CD4-positive, CD25-positive, alpha-beta regulatory T cell (primary cell): Measurements from ENCODE around the gene PSMA7. TPM values are rescaled to one million over a fixed set of nuclear protein-coding genes. Genes with fewer than 3 reads are reported as not detected.

Source experiments
- ATAC-seq, 2 donors: fragments of 150-1000 bp; cut with Tn5 transposase; one replicate each; pipeline ENCODE4 v1.10.0; 2021; ENCODE audit warnings: low read depth in 2 of 2, moderate number of reproducible peaks in 2 of 2, moderate library complexity in 1 of 2
- DNase-seq, 3 donors: peaks; one replicate each; pipeline versions ENCODE4 v3.0.0 to v3.0.0-alpha.2; 2012 to 2022; ENCODE audit warnings: mixed read lengths in 1 of 3
- H3K27ac ChIP-seq: one replicate; pipeline ENCODE4 v1.7.0; 2013; ENCODE audit warnings: mild to moderate bottlenecking, low read length; ENCODE audit not compliant: insufficient read depth, poor library complexity, severe bottlenecking
- H3K27me3 ChIP-seq: one replicate; pipeline ENCODE4 v1.7.0; 2013; ENCODE audit warnings: low read length; ENCODE audit not compliant: control insufficient read depth, insufficient read depth
- H3K36me3 ChIP-seq: one replicate; pipeline ENCODE4 v1.7.0; 2013; ENCODE audit warnings: mild to moderate bottlenecking, low read length, moderate library complexity; ENCODE audit not compliant: control insufficient read depth, insufficient read depth
- H3K4me1 ChIP-seq: 2 replicates; pipeline ENCODE4 v1.7.0; 2013; ENCODE audit warnings: mild to moderate bottlenecking, low read length; ENCODE audit not compliant: insufficient read depth, control insufficient read depth, poor library complexity, severe bottlenecking
- H3K4me3 ChIP-seq: one replicate; pipeline ENCODE4 v1.7.0; 2013; ENCODE audit warnings: low read depth, mild to moderate bottlenecking, low read length, moderate library complexity
- H3K9me3 ChIP-seq, 2 experiments: 1 replicate in 1 of 2; 2 replicates in 1 of 2; pipeline ENCODE4 v1.7.0; 2013; ENCODE audit warnings: low read length in 2 of 2, mild to moderate bottlenecking in 1 of 2, moderate library complexity in 1 of 2; ENCODE audit not compliant: control insufficient read depth in 2 of 2
- H3K27ac Mint-ChIP-seq, 3 donors: one replicate each; pipeline ENCODE4 v1.8.0; 2020 to 2022; ENCODE audit warnings: mild to moderate bottlenecking in 3 of 3, mixed read lengths in 3 of 3, moderate library complexity in 2 of 3
- H3K27me3 Mint-ChIP-seq: one replicate; pipeline ENCODE4 v1.8.0; 2022; ENCODE audit warnings: mild to moderate bottlenecking, mixed read lengths
- H3K36me3 Mint-ChIP-seq: one replicate; pipeline ENCODE4 v1.8.0; 2020; ENCODE audit warnings: mixed read lengths
- H3K4me1 Mint-ChIP-seq, 4 donors: one replicate each; pipeline ENCODE4 v1.8.0; 2020 to 2022; ENCODE audit warnings: mixed read lengths in 4 of 4, mild to moderate bottlenecking in 1 of 4
- H3K4me3 Mint-ChIP-seq, 4 donors: one replicate each; pipeline ENCODE4 v1.8.0; 2020 to 2022; ENCODE audit warnings: mild to moderate bottlenecking in 4 of 4, mixed read lengths in 4 of 4, moderate library complexity in 3 of 4
- H3K9me3 Mint-ChIP-seq, 7 donors: one replicate each; pipeline ENCODE4 v1.8.0; 2020 to 2022; ENCODE audit warnings: mixed read lengths in 7 of 7, mild to moderate bottlenecking in 3 of 7, moderate library complexity in 2 of 7
- polyA plus RNA-seq, 4 donors: library from polyadenylated mRNA; unstranded; fragments of 300-500 nt; fragmentation: Illumina TruSeq; gene quantifications; one replicate each; pipeline ENCODE4 v1.2.3, GENCODE V29; 2021
- total RNA-seq: library from RNA; stranded (reverse); gene quantifications from one replicate; pipeline ENCODE4 v1.2.3, GENCODE V29; 2022

Gene PSMA7
- total and polyA plus RNA-seq, 5 donors from 2014 or later, result 172 to 670 (median 553) TPM

DNA sequence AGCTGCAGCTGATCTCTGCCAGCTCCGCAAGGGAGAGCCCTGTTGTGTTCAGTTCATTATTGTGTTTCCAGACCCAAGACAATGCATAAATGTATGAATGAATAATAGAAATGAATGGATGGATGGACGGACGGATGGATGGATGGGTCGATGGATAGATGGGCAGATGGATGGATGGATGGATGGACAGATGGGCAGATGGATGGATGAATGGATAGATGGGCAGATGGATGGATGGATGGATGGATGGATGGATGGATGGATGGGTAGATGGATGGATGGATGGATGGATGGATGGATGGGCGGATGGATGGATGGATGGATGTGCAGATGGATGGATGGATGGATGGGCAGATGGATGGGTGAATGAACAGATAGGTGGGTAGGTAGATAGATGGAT lies 37.6 kb downstream of the PSMA7 start:
- Histone ChIP-seq H3K36me3 (no peaks in the 10 kb centered on the region), H3K4me3 (no peak overlapping the region), H3K9me3 (peaks cover 29 to 93% of the 10 kb centered on the region in 2 experiments), H3K27ac (no peak overlapping the region), H3K4me1 (no peaks in the 10 kb centered on the region), H3K27me3 (no peaks in the 10 kb centered on the region)
- no peak for ATAC-seq
- no peak overlapping the region for H3K4me3 Mint-ChIP-seq
- peaks cover 17% of the 10 kb centered on the region for H3K36me3 Mint-ChIP-seq
- H3K9me3 Mint-ChIP-seq, result peaks cover 0 to 74% (median 24%) of the 10 kb centered on the region in 7 donors
- H3K4me1 Mint-ChIP-seq, result no peaks in the 10 kb centered on the region
- no peak overlapping the region for H3K27ac Mint-ChIP-seq
- H3K27me3 Mint-ChIP-seq, result no peaks in the 10 kb centered on the region
- no peak for DNase-seq

GRCh38 chr20:62104791-62105345 lies 38.3 kb downstream of the PSMA7 start:
- Histone ChIP-seq H3K36me3 (no peaks in the 10 kb centered on the region), H3K4me1 (no peaks in the 10 kb centered on the region), H3K4me3 (no peak overlapping the region), H3K9me3 (peaks cover 27 to 94% of the 10 kb centered on the region in 2 experiments), H3K27me3 (no peaks in the 10 kb centered on the region), H3K27ac (no peak overlapping the region)
- Mint-ChIP-seq H3K9me3 (peaks cover 0 to 71% (median 19%) of the 10 kb centered on the region in 7 donors), H3K27ac (no peak overlapping the region), H3K4me1 (no peaks in the 10 kb centered on the region), H3K27me3 (no peaks in the 10 kb centered on the region), H3K36me3 (peaks cover 17% of the 10 kb centered on the region), H3K4me3 (no peak overlapping the region)
- no peak for ATAC-seq
- no peak for DNase-seq

DNA sequence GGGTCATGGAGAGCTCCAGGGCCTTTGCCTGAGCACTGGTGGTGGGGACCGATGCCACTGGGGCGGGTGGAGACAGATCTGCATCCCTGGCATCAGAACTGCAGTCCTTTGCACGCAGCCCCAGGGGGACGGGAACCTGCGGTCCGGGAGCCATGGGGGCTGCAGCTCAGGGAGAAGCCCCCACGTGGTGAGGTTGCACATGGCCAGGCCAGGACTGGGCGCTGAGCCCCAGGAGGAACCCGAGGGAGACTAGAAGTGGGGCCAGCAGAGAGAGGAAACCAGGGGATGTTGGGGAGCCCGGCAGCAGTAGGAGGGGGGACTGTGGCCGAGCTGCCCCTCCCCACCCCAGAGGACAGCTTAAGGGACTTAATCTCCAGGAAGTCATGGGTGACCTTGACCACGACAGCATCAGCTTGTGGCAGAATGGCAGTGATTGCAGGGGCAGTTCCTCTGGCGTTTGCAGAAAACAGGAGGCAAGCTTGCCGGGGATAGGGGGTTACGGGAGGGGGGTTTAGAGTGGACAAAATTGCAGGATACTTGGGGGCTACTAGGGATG lies 38.9 kb downstream of the PSMA7 start:
- no peak for DNase-seq
- no peaks in the 10 kb centered on the region for H3K4me1 Mint-ChIP-seq
- peaks cover 15% of the 10 kb centered on the region for H3K36me3 Mint-ChIP-seq
- H3K27me3 ChIP-seq, result no peaks in the 10 kb centered on the region
- H3K4me3 Mint-ChIP-seq, result no peak overlapping the region
- H3K9me3 Mint-ChIP-seq, result peaks cover 0 to 71% (median 23%) of the 10 kb centered on the region in 7 donors
- no peaks in the 10 kb centered on the region for H3K36me3 ChIP-seq
- no peaks in the 10 kb centered on the region for H3K4me1 ChIP-seq
- H3K27ac ChIP-seq, result no peak overlapping the region
- no peak overlapping the region for H3K27ac Mint-ChIP-seq
- H3K4me3 ChIP-seq, result no peak overlapping the region
- peaks cover 24 to 89% of the 10 kb centered on the region in 2 experiments for H3K9me3 ChIP-seq
- ATAC-seq, result no peak
- H3K27me3 Mint-ChIP-seq, result no peaks in the 10 kb centered on the region

DNA sequence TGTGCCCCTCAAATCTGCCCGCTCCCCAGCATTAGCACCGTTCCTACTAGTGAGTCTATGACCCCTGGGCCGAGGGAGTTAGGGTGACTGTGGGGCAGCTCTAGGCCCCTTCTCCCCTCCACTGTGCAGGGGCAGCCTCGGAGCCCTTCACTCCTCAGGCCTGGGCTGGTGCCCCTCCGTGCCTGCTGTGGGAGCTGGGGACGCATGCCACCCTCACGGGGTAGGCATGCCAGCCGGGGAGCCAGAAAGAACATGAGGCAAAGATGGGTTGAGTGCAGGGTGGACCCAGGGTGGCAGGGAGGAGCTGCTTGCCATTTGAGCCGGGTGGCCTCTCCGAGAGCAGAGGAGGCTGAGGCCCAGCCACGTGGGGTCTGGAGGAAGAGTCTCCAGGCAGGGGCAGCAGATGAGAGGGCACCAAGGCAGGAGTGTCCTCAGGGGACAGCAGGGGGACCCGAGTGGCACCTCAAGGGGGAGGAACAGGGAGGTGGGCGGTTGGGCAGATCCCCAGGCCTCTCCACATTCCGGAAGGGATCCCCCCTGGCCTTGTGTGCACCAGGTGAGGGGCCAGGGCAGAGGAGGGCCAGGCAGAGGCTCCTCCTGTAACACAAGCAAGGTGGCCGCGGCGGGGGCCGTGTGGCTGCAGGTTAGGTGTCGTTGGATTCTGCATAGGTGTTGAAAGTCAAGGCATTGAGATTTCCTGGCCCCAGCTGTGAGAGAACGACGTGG lies 39.5 kb downstream of the PSMA7 start:
- no peak overlapping the region for H3K4me3 Mint-ChIP-seq
- no peak overlapping the region for H3K27ac Mint-ChIP-seq
- H3K36me3 Mint-ChIP-seq, result peaks cover 12% of the 10 kb centered on the region
- no peak overlapping the region for H3K27ac ChIP-seq
- H3K36me3 ChIP-seq, result no peaks in the 10 kb centered on the region
- H3K4me1 Mint-ChIP-seq, result no peaks in the 10 kb centered on the region
- peaks cover 0 to 67% (median 21%) of the 10 kb centered on the region in 7 donors for H3K9me3 Mint-ChIP-seq
- DNase-seq (no peak), ATAC-seq (no peak)
- no peaks in the 10 kb centered on the region for H3K27me3 ChIP-seq
- no peaks in the 10 kb centered on the region for H3K27me3 Mint-ChIP-seq
- H3K9me3 ChIP-seq, result peaks cover 20 to 82% of the 10 kb centered on the region in 2 experiments
- no peak overlapping the region for H3K4me3 ChIP-seq
- no peaks in the 10 kb centered on the region for H3K4me1 ChIP-seq

DNA sequence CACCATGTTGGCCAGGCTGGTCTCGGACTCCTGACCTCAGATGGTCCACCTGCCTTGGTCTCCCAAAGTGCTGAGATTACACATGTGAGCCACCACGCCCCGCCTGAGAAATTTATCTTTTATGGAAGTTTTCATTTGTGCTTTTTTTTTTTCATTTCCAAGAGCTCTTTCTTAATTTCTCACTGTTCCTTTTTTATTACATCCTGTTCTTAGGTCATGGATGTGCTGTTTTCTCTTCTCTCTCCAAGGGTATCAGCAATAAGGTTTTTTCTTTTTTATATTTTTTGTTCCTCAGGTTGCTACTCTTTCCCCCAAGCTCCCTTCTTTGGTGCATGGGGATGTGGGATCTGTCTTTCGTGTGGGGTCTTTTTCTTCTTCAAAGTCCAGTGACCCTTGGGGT lies 42.1 kb downstream of the PSMA7 start:
- Histone ChIP-seq H3K36me3 (no peaks in the 10 kb centered on the region), H3K9me3 (peaks cover 9 to 56% of the 10 kb centered on the region in 2 experiments), H3K27ac (no peak overlapping the region), H3K4me1 (no peaks in the 10 kb centered on the region), H3K27me3 (no peaks in the 10 kb centered on the region), H3K4me3 (no peak overlapping the region)
- Mint-ChIP-seq H3K27me3 (no peaks in the 10 kb centered on the region), H3K4me1 (no peaks in the 10 kb centered on the region), H3K4me3 (no peak overlapping the region), H3K27ac (no peak overlapping the region), H3K36me3 (peaks cover 10% of the 10 kb centered on the region), H3K9me3 (peaks cover 0 to 44% (median 13%) of the 10 kb centered on the region in 7 donors)
- ATAC-seq (no peak), DNase-seq (no peak)

GRCh38 chr20:62097881-62098407 lies 45.2 kb downstream of the PSMA7 start:
- H3K4me3 Mint-ChIP-seq, result no peak overlapping the region
- no peaks in the 10 kb centered on the region for H3K36me3 ChIP-seq
- peaks cover 0 to 28% of the 10 kb centered on the region in 2 experiments for H3K9me3 ChIP-seq
- no peak overlapping the region for H3K4me3 ChIP-seq
- ATAC-seq (no peak), DNase-seq (no peak)
- H3K4me1 ChIP-seq, result no peaks in the 10 kb centered on the region
- no peak overlapping the region for H3K27ac Mint-ChIP-seq
- peaks cover 8% of the 10 kb centered on the region for H3K27me3 Mint-ChIP-seq
- no peaks in the 10 kb centered on the region for H3K4me1 Mint-ChIP-seq
- peaks cover 0 to 27% (median 6%) of the 10 kb centered on the region in 7 donors for H3K9me3 Mint-ChIP-seq
- no peak overlapping the region for H3K27ac ChIP-seq
- no peaks in the 10 kb centered on the region for H3K27me3 ChIP-seq
- H3K36me3 Mint-ChIP-seq, result peaks cover 3% of the 10 kb centered on the region

GRCh38 chr20:62096421-62097380 lies 46.5 kb downstream of the PSMA7 start:
- peaks cover 3% of the 10 kb centered on the region for H3K36me3 Mint-ChIP-seq
- no peak overlapping the region for H3K4me3 ChIP-seq
- H3K4me1 ChIP-seq, result no peaks in the 10 kb centered on the region
- peaks cover 0 to 17% of the 10 kb centered on the region in 2 experiments for H3K9me3 ChIP-seq
- ATAC-seq (no peak), DNase-seq (no peak)
- H3K36me3 ChIP-seq, result no peaks in the 10 kb centered on the region
- H3K9me3 Mint-ChIP-seq, result peaks cover 0 to 26% (median 6%) of the 10 kb centered on the region in 7 donors
- H3K27ac Mint-ChIP-seq, result no peak overlapping the region
- no peak overlapping the region for H3K27ac ChIP-seq
- no peaks in the 10 kb centered on the region for H3K27me3 ChIP-seq
- peaks cover 8% of the 10 kb centered on the region for H3K27me3 Mint-ChIP-seq
- H3K4me1 Mint-ChIP-seq, result no peaks in the 10 kb centered on the region
- no peak overlapping the region for H3K4me3 Mint-ChIP-seq
